Midbrain (tissue), 1 donor: Measurements from ENCODE around the gene ULK3.
"Not testable (repeated sequence)": the region's sequence is repeated elsewhere in the genome, so short reads cannot be mapped to it uniquely, and the experiment has no call there.

ENCODE experiments used
- DNase-seq: peaks from one replicate; lab custom pipeline; 2025; lab: John Stamatoyannopoulos, UW

The ULK3 gene

DNA sequence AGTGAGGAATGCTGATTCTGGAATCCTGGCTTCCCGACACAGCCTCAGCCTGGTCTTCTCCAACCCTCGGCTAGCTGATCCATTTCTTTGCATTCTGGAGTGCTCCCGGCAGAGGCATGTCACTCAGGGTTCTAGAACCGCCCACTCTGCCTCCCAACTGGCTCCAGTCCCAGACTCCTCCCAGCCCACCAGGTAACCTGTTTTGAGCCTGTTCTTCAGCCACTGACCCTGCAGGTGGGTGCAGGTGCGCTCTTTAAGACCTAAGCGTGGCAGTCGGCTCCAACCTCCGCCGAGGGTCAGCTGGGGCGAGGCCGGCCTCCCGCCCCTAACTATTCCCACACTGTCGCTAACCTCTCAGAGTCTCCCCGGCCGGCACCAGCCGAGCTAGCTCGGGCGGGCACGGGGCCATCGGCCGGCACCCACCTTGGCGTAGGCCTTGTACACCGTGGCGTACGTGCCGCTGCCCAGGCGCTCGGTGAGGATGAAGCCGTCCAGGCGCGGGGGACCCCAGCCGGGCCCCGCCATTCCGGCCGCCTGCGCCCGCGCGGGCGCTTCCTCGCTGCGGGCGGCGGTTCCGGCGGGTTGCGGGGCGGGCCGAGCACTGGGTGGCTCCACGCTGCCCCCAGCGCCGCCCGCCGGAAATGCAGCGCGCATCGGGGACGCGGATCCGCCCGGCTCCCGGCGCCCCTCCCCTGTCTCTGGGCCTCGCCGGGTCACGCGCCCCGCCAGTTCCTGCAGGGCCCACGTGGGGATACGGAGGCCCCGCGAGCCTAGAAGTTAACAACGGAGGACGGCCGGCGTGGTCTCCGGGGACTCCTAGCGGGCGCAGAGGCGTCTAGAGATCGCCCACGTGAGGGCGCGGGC is at the start of gene ULK3:
TSS of gene ULK3 (minus strand) at position 576 of the 864 bp plus-strand sequence. CDS start at position 525, 51 bp downstream.
- DNase-seq = peak; percentile 92

DNA sequence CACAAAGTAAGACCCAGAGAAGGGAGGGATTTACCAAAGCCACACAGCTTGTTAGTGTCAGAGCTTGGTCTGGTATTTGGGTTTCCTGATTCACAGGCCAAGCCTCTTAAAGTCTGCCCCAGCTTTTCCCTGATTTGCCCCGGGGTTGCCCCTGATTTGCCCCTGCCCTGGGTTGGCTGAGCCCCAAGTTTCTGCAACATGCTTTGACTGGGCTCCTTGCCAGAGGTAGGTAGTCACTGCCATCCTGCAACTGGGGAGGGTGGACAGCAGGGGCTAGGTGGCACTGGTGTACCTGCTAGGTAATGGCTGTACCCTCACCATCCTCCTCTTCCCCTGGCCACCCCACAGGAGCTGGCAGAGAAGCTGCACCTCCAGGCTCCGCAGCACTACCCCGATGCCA is 49.4 kb upstream of the ULK3 start:
- no peak for DNase-seq

GRCh38 chr15:74891469-74891868 is 48.5 kb upstream of the ULK3 start:
- no peak for DNase-seq

DNA sequence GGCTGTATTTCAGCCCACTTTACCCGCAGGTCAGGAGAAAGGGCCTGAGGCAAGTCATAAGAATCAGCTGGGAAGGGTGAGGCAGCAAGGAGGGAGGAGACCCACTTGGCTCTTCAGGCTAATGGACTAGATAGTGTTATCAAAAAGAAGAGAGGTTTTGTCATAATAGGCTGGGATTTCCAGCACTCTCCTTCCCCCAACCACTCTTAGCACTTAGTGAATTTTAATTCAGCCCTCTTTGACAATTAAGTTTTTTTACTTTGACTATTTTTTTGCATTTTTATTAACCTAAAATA is 47.7 kb upstream of the ULK3 start:
- no peak for DNase-seq

DNA sequence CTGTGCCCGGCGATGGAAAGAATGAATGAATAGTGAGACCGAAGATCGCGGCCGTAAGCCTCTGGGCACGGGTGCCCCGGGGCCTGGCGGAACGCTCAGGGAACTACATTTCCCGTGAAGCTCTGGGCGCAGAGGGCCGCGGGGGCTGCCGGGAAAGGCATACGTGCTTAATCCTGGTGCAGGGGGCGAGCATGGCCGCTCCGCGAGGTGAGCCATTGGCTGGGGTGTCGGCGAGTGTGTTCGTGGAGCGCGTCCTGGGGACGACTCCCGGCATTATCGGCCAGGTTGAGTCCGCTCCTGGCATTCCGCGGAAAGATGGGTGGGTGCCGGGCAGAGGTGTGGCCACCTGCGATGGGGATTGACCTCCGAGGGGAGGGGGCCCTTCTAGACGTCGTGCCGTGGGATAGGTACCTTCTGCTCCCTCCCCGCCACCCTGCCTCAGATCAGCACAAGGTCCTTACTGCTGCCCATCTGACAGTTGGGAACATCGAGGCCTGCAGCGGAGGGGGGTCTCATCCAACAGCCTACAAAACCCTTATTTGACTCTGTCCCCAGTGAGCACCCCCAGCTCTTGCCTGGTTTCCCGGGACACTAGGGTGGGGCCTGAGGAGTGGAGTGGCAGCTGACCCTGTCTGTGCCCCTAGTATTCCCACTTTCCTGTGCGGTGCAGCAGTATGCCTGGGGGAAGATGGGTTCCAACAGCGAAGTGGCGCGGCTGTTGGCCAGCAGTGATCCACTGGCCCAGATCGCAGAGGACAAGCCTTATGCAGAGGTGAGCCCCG is 47.1 kb upstream of the ULK3 start, which contains the start of gene MPI:
TSS of gene MPI (plus strand) at position 160 of the 782 bp plus-strand sequence. CDS start at position 192, 32 bp downstream.
- DNase-seq = peak; percentile 91

- DNase-seq = peak; percentile 54
Observed at GRCh38 chr15:74889390-74889882, 46.5 kb upstream of the ULK3 start.

- no peak for DNase-seq
Observed at GRCh38 chr15:74888716-74889115, 45.8 kb upstream of the ULK3 start.

DNA sequence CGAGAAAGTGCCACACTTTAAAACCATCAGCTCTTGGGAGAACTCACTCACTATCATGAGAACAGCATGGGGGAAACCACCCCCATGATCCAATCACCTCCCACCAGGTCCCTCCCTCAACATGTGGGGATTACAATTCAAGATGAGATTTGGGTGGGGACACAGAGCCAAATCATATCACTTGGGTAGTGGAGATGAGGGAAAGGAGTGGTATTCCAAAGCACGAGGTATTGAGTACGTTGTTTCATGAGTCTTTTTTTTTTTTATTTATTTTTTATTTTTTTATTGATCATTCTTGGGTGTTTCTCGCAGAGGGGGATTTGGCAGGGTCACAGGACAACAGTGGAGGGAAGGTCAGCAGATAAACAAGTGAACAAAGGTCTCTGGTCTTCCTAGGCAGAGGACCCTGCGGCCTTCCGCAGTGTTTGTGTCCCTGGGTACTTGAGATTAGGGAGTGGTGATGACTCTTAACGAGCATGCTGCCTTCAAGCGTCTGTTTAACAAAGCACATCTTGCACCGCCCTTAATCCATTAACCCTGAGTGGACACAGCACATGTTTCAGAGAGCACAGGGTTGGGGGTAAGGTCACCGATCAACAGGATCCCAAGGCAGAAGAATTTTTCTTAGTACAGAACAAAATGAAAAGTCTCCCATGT is 44.7 kb upstream of the ULK3 start:
- DNase-seq = not testable (repeated sequence)

- DNase-seq = no peak
Observed at GRCh38 chr15:74885461-74885860, 42.5 kb upstream of the ULK3 start.

- no peak for DNase-seq
Observed at GRCh38 chr15:74884428-74885223, 41.7 kb upstream of the ULK3 start.

DNA sequence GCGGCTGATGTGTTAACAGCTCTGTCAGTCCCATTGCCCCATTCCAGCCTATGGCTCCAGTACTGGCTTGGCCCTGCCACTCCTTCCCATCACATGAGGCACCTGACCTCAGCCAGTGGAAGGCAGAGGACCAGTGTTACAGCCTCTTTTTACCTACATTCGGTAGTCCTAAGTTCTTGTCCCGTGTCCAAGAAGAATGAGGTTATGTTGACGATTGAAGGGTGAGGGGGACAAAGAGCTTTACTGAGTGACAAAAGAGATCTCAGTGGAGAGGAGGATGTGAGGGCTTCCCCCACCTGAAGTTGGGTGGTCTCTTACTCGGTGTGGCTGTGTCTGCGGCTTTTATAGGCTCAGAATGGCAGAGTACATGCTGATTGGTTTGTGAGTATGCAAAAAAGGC is 39.6 kb upstream of the ULK3 start:
- DNase-seq = no peak

DNA sequence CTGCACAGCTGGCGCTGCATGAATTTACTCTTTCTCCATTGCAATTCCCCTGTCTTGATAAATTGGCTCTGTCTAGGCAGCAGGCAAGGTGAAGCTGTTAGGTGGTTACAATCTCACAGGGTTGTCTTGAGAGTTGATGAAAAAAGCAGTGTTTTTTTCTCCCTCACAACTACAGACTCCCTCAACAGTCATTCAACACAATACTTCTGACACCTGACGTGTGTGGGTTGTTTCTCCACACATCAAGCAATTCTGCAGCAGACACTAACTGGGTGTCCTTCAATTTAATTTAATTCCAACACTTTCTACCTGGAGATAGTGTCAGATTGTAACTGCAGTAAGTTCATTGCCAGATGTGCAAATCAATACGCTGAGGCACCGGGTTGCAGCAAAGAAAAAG is 35.3 kb upstream of the ULK3 start:
- DNase-seq = no peak

- no peak for DNase-seq
Observed at GRCh38 chr15:74873756-74874424, 30.9 kb upstream of the ULK3 start.

DNA sequence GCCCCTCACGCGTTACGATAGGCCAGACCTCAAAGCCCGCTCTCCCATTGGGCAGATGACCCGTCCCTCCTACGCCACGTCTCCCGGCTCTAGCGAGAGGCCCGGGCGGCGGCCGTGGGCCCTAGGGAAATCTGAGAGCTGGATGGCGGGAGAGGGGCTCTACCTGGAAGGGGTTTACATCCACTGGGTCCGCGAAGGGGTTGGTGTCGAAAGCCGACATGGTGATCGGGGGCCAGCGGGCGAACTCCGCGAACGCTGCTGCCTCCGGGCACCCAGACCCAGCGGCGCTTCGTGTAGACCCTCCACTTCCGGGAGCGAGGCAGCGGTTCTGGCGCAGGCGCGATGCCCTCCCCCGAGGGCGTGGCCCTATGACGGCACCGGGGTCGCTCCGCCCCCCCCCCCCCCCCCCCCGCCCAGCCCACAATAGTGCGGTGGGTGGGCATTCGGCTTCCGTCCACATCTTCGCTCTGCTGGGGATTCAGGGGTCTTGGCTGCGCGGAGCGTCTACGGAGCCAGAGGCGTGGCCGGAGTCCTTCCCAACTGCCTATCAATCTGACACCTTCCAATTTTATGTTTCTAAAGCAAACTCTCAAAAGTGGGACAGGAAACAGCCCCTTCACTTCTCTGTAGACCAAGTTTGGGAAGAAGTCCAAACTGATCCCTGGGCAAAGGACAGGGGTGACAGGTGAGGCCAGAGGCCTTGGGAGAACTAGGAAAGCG is 30.2 kb upstream of the ULK3 start, which contains the start of gene SCAMP2:
TSS of gene SCAMP2 (minus strand) at position 330 of the 720 bp plus-strand sequence. CDS start at position 220, 110 bp downstream.
- peak; percentile 96 for DNase-seq

DNA sequence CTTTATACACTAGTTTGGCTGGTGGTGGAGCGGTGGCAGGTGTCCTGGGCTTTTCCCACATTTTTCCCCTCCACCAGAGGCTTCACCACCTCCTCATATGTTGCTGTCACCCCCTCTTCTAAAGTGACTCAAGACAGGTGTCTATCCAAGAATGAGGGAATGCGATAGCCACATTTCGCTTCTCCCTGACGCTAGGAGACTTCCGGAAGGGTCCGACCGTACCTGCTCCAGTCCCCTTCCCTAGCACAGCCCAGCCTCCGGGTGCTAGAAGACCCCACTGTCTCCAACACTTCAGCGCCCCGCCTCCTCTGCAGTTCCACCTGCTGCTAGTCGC is 29.7 kb upstream of the ULK3 start:
- no peak for DNase-seq

DNA sequence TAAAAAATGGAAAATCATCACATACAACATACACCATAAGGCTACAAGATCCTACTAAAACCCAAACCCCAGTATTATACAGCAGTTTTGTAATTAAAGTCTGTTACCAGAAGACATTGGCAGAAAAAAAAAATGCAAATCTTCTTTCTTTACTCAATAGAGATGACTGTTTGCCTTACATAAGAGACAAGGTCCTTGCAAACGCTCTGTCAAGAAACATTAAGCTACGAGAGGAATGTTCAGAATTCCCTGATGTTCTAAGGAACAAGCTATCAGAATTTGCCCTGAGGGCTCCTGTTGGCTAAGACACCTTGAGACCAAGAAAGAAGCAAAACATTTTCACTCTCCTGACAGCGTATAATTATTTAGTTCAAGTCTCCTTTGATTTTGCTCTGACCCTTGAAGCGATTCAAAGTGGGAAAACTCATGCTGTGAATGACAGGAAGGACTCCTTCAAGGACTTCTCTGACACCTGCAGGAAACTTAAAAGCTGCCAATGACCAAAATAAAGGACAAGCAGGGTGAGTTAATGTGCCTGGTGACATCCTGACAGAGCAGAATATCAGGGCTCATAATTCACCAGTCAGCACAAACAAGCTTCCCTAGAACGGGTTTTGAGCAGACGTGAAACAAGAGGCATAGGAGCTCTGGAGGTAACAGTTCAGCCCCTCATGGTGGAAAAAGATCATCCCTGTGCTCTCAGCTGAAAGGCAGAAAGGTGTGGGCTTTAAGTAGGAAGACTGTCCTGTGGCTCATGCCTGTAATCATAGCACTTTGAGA is 27.7 kb upstream of the ULK3 start:
- no peak for DNase-seq

DNA sequence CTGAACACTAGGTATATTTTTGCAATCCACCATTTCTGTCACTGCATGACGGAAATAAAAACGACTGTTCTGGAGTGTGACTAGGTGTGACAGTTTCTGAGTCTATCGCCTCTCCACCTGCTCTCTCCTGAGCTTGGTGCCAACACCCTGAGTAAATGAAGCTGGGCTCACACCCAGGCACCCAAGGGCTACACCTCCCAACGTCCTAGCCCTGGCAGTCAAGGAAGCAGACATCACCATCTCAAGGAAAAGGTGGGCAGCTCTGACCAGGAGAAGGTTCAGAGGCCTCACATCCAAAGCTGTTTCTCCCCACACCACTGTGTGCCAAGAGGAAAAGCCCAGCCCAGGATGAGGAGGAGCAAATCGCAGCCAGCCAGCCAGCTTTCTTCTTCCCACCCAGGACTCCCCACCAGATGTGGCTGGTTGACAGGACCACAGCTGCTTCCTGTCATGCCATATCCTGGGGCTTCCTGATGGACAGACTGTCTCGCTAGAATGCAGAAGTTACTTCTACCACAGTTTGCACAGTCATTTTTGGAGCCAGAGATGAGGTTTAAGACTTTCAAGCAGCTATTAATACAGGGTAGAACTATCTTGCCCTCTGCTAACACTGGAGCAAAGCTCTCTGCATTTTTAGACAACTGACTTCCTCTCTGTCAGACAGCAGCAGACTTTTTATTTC is 26.9 kb upstream of the ULK3 start:
- DNase-seq = peak; percentile 43

GRCh38 chr15:74869372-74869725 is 26.4 kb upstream of the ULK3 start:
- DNase-seq = no peak

- no peak for DNase-seq
Observed at GRCh38 chr15:74868059-74868458, 25.1 kb upstream of the ULK3 start.
